Sigmoid colon (tissue), 4 donors: Measurements from ENCODE around the gene PAGE4.

Source experiments
- POLR2A ChIP-seq, 2 donors: fragments of 450-650 bp; IDR thresholded peaks; one replicate each; pipeline ENCODE4 v1.6.1; 2016; ENCODE audit warnings: antibody characterized with exemption in 2 of 2, mild to moderate bottlenecking in 2 of 2, moderate library complexity in 2 of 2
- POLR2AphosphoS5 ChIP-seq, 4 donors: sonication (generic); formaldehyde crosslinking; IDR thresholded peaks; one replicate each; pipeline ENCODE4 v1.6.1; 2017; ENCODE audit warnings: antibody characterized with exemption in 4 of 4
- TF ChIP-seq, protein P1 (sequence below), 4 experiments: fragments of 450-650 bp in 3 of 4; fragments of 200-600 bp in 1 of 4; IDR thresholded peaks; one replicate each; pipeline ENCODE4 v1.5.1; 2016 to 2019; ENCODE audit warnings: antibody characterized with exemption in 4 of 4, mild to moderate bottlenecking in 3 of 4, moderate library complexity in 2 of 4

DNA sequence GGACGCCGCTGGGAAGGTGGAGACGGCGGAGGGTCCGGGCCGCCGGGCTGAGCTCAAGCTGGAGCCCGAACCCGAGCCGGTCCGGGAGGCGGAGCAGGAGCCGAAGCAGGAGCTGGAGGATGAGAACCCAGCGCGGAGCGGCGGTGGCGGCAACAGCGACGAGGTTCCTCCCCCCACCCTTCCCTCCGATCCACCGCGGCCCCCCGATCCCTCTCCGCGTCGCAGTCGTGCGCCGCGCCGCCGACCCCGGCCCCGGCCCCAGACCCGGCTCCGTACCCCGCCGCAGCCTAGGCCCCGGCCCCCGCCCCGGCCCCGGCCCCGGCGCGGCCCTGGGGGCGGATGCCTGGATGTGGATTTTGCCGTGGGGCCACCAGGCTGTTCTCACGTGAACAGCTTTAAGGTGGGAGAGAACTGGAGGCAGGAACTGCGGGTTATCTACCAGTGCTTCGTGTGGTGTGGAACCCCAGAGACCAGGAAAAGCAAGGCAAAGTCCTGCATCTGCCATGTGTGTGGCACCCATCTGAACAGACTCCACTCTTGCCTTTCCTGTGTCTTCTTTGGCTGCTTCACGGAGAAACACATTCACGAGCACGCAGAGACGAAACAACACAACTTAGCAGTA lies 50.7 kb downstream of the PAGE4 start:
- TF ChIP-seq POLR2AphosphoS5 (IDR thresholded peaks at IDR 0.05) (no peak), POLR2A (IDR thresholded peaks at IDR 0.05) (no peak)
- TF ChIP-seq, protein P1, sequence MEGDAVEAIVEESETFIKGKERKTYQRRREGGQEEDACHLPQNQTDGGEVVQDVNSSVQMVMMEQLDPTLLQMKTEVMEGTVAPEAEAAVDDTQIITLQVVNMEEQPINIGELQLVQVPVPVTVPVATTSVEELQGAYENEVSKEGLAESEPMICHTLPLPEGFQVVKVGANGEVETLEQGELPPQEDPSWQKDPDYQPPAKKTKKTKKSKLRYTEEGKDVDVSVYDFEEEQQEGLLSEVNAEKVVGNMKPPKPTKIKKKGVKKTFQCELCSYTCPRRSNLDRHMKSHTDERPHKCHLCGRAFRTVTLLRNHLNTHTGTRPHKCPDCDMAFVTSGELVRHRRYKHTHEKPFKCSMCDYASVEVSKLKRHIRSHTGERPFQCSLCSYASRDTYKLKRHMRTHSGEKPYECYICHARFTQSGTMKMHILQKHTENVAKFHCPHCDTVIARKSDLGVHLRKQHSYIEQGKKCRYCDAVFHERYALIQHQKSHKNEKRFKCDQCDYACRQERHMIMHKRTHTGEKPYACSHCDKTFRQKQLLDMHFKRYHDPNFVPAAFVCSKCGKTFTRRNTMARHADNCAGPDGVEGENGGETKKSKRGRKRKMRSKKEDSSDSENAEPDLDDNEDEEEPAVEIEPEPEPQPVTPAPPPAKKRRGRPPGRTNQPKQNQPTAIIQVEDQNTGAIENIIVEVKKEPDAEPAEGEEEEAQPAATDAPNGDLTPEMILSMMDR (IDR thresholded peaks at IDR 0.05), result no peak
